ENCODE results near the gene RAB25.

RAB25 gene

DNA sequence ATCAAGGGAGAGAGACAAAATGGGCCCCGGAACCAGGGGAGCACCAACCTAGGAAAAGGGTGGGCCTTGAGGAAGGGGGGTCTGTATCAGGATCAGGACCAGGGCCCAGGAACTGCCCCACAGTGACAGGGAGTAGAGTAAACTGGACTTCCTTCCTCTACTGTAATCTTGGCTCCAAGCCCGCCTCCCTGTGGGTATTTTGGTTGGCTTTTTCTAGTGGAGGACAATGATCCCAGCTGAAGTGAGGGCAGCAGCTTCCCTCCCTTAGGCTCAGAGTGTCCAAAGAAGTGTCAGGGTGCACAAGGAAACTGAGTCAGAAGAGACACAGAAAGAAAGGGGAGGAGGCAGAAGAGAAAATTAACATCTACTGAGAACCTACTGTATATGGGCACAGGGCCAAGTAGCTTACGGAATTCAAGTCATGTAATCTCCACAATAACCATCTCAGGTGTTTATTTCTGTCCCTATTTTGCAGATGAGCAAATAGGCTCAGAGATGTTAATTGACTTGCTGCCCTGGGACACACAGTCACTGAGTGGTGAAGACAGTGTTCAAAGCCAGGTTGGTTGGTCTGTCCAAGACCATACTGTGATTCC, 12.2 kb upstream of the RAB25 start:
- TF ChIP-seq ZFX (IDR thresholded peaks at IDR 0.05): no peak
- H3K27ac ChIP-seq: no peak overlapping the region

DNA sequence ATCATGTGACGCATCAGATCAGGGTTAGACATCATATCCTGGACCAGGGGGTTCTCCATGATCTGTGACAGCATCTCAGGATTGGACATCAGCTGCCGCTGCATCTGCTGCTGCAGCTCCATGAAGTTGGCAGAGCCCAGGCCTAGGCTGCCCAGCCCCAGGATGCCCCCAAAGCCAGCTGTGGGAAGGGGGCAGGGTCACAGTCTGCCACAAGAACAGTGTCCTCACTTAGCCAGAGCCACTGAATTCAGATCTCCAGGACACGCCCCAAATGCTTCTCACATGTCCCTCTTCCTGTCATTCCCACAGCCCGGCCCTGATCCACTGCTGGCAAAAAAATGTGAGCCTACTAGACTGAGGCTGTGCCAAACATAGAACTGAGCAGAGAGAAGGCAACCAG, 10.6 kb upstream of the RAB25 start:
- TF ChIP-seq, protein P1, sequence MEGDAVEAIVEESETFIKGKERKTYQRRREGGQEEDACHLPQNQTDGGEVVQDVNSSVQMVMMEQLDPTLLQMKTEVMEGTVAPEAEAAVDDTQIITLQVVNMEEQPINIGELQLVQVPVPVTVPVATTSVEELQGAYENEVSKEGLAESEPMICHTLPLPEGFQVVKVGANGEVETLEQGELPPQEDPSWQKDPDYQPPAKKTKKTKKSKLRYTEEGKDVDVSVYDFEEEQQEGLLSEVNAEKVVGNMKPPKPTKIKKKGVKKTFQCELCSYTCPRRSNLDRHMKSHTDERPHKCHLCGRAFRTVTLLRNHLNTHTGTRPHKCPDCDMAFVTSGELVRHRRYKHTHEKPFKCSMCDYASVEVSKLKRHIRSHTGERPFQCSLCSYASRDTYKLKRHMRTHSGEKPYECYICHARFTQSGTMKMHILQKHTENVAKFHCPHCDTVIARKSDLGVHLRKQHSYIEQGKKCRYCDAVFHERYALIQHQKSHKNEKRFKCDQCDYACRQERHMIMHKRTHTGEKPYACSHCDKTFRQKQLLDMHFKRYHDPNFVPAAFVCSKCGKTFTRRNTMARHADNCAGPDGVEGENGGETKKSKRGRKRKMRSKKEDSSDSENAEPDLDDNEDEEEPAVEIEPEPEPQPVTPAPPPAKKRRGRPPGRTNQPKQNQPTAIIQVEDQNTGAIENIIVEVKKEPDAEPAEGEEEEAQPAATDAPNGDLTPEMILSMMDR (conservative IDR thresholded peaks at IDR 0.05): no peak
- no peak for TF ChIP-seq ZFX (IDR thresholded peaks at IDR 0.05)
- H3K27ac ChIP-seq: no peak overlapping the region

DNA sequence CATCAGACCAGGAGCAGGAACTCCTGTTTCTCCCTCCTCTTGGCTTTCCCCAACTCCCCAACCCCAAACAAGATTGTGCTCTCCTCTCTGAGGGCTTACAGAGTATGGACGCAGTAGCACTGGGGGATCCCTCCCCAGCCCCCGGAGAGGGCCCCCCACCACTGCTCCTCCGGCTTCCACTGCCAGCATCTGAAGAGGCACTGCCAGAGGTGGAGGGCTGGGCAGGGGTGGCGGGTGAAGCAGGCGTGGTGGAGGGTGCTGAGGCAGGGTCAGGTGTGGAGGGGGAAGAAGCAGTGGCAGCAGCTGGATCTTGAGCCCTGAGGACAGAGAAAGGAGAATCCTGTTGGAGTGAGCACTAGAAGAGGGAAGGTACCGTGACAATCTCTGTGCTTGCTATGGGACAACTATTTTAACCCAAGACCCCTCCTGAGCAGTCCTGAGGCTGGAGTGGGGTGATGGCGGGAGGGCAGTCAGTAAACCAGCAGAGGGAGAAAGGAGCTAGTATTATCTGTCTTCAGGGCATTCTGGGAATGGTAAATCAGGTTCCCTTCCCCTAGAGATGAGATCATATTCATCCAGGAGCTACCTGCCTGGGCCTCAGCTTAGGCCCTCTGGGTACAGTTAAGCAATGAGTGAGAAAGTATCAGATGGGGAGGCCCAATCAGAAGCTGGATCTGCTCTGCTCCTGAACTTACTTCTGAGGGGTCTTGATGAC, 9.8 kb upstream of the RAB25 start:
- no peak overlapping the region for H3K27ac ChIP-seq
- no peak for TF ChIP-seq ZFX (IDR thresholded peaks at IDR 0.05)
- TF ChIP-seq, protein P1 (conservative IDR thresholded peaks at IDR 0.05): no peak

DNA sequence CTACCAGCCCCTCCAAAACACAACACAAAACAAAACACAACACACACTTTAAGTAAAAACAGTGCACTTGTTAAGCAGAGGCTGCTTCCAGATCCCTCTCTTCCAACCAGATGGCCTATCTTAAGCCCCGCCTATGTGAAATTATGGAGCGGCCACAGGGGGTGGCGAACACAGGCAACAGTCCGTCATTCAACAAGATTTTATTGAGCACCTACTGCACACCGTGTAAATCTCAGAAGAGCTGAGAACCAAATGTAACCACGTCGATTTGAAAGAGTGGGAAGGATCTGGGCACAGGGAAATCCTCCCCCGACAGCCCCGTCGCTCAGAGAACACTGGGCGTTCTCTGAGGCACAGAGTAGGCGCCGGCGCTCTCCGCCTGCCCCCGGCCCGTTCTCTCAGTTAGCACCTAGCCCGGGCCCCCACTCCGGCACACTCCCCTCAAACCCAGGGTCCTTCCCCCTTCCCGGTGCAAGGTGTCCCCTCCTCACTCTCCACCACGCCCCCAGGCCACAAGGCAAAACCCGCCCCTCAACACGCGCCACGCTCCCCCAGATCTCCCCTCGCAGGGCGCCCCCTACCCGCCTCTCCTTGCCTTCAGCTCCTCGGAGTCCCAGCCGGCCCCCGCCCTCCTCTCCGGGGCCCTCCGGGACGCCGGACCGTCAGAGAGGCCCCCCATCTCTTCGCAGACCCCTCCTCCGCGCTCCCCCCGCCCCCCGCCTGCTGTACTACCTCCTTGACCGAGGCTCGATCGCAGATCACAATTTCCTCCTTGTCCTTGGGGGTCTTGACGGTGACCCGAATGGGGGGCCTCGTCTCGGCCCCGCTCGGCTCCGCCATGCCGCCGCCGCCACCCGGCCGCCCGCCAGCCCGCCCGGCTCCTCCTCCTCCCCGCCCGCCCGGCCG, 7.8 kb upstream of the RAB25 start:
- no peak for TF ChIP-seq ZFX (IDR thresholded peaks at IDR 0.05)
- TF ChIP-seq, protein P1 (conservative IDR thresholded peaks at IDR 0.05): no peak
- H3K27ac ChIP-seq: peak overlapping the region; percentile 93

DNA sequence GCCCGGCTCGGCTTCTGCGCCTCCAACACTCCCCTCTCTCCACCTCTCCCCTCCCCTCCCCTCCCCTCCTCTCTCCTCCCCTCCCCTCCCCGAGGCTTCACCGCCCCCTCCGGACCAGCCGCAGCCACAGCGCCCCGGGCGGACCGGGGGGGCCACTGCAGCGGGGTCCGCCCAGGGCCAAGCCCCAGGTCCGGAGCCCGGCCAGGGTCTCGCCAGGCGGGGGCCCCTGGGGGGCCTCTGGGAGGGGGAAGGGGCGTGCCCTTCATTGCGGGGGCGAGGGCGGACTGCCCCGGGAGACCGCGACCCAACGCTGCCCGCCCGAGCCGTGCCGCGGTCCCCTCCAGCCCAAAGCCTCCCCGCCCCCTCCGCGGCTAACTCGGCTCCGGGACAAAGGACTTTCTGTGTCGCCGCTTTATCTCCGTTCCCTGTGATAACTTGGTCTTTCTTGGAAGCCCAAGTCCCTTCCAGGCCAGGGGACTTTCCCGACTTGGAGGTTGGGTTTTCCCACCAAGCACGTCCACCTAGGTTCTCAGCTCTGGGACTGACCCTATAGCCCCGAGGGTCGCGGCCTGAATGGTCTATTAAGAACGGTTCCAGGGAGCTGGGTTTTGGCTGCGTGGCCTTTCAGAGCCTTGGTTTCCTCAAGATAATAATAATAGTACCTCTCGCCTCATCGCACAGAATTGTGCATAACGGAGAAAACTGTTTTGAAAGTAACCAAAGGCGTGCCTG, 7.0 kb upstream of the RAB25 start, which contains the start of gene UBQLN4:
TSS of gene UBQLN4 (minus strand) at position 31 of the 732 bp plus-strand sequence. CDS start 97 bp downstream, outside the sequence.
- peak within 1 kb of the TSS; percentile 93 for H3K27ac ChIP-seq
- no peak for TF ChIP-seq ZFX (IDR thresholded peaks at IDR 0.05)
- TF ChIP-seq, protein P1 (conservative IDR thresholded peaks at IDR 0.05): peak; percentile 86

DNA sequence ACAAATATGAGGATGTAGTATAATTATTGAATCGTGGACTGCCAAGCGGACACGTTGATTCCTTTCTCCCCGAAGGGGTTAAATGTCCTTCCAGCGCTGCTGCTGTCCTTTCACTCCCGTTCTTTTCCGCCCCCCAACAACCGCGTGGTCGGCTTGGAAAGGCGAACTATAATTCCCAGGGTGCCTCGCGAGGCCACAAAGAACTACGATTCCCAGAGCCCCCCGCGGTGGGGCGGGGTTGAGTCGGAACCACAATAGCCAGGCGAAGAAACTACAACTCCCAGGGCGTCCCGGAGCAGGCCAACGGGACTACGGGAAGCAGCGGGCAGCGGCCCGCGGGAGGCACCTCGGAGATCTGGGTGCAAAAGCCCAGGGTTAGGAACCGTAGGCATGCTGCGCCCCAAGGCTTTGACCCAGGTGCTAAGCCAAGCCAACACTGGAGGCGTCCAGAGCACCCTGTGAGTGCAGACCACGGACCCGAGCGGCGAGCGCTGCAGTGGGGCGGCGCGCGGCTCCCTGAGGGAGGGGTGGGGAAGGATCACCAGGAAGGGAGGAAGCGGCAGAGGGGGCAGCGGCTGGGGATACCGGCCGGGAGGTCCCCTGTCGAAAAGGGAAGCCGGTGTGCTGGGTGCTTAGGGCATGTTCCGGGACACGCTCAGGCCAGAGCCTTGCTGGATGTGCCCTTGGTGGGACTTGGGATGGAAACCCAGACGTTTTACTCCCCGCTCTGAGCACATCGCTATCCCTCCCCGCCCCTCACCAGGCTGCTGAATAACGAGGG, 6.3 kb upstream of the RAB25 start, which contains the start of gene LAMTOR2:
TSS of gene LAMTOR2 (plus strand) at position 283 of the 781 bp plus-strand sequence. CDS start at position 391, 108 bp downstream.
- peak within 1 kb of the TSS; percentile 93 for H3K27ac ChIP-seq
- TF ChIP-seq, protein P1 (conservative IDR thresholded peaks at IDR 0.05): no peak
- peak; percentile 71; the same call in 1 of the 2 replicates for TF ChIP-seq ZFX (IDR thresholded peaks at IDR 0.05)

Measured in C4-2B (cell line).